ENCODE measurements around the gene MYO5C.

The MYO5C gene

DNA sequence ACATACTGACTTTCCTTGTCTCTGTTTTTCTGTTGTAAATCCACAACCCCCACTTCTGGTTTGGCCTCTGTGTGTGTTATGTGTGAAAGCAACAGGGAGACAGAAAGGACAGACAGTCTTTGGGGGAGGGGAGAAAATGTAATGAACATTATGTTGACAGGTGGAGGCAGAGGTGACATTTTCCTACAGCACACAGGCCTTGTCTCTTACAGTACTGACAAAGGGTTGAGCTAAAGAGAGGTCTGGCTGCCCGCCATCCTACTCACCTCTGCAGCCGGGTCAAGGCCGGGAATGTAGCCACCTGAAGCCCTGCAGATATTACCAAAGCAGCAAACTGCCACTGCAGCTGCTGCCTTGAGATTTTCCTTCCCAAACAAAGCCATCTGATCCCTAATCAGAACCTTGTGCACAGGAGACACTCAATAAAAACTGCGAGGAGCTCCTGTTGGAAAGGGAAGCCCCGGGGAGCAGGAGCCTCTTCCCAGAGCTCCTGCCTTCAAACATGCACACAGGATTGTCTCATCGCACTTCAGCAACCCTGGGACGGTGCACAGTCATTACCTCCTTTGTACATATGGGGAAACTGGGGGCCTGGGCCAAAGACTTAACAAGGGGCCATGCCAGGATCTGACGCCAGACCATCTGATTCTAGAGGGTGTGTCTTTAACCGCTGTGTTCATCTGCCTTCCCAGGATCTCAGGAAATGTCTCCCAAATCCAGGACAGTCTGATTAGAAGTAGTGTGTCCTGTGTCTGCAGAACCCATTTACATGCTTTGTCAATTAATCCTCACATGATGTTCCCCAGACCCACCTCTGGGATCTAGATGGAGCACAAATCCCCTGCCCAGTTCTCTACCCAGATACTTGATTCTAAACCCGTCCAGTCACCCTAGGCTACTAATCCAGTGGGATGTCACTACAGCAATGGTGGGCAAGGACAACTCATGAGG, 14.2 kb downstream of the MYO5C start:
- H3K4me3 ChIP-seq (ENCODE audit: control insufficient read depth, low read depth, low read length) = no peak overlapping the region
- peak; percentile 19 for DNase-seq (ENCODE audit: low read depth)
- no peak for TF ChIP-seq CTCF (conservative IDR thresholded peaks at IDR 0.05; ENCODE audit: control insufficient read depth, insufficient read depth, low read depth, low read length)

- TF ChIP-seq CTCF (conservative IDR thresholded peaks at IDR 0.05; ENCODE audit: control insufficient read depth, insufficient read depth, low read depth, low read length) = no peak
- no peak overlapping the region for H3K4me3 ChIP-seq (ENCODE audit: control insufficient read depth, low read depth, low read length)
- DNase-seq (ENCODE audit: low read depth) = no peak
Measured at GRCh38 chr15:52280326-52281084, 15.1 kb downstream of the MYO5C start.

- H3K4me3 ChIP-seq (ENCODE audit: control insufficient read depth, low read depth, low read length) = no peak overlapping the region
- DNase-seq (ENCODE audit: low read depth) = no peak
- no peak for TF ChIP-seq CTCF (conservative IDR thresholded peaks at IDR 0.05; ENCODE audit: control insufficient read depth, insufficient read depth, low read depth, low read length)
Measured at GRCh38 chr15:52278636-52279367, 16.8 kb downstream of the MYO5C start.

GRCh38 chr15:52278135-52278534, 17.5 kb downstream of the MYO5C start:
- no peak for TF ChIP-seq CTCF (conservative IDR thresholded peaks at IDR 0.05; ENCODE audit: control insufficient read depth, insufficient read depth, low read depth, low read length)
- no peak for DNase-seq (ENCODE audit: low read depth)

GRCh38 chr15:52277575-52277974, 18.0 kb downstream of the MYO5C start:
- TF ChIP-seq CTCF (conservative IDR thresholded peaks at IDR 0.05; ENCODE audit: control insufficient read depth, insufficient read depth, low read depth, low read length) = no peak
- DNase-seq (ENCODE audit: low read depth) = no peak
- H3K4me3 ChIP-seq (ENCODE audit: control insufficient read depth, low read depth, low read length) = no peak overlapping the region

More at GRCh38 chr15:52278135-52278534, 17.5 kb downstream of the MYO5C start:
- no peak overlapping the region for H3K4me3 ChIP-seq (ENCODE audit: control insufficient read depth, low read depth, low read length)

GRCh38 chr15:52276256-52276770, 19.3 kb downstream of the MYO5C start:
- TF ChIP-seq CTCF (conservative IDR thresholded peaks at IDR 0.05; ENCODE audit: control insufficient read depth, insufficient read depth, low read depth, low read length) = no peak
- no peak overlapping the region for H3K4me3 ChIP-seq (ENCODE audit: control insufficient read depth, low read depth, low read length)
- DNase-seq (ENCODE audit: low read depth) = no peak
